ENCODE results near the gene MISP3.

MISP3 gene

GRCh38 chr19:14053500-14053899 is 19.1 kb upstream of the MISP3 start:
- DNase-seq (ENCODE audit: low spot score), result no peak

- no peak for DNase-seq (ENCODE audit: low spot score)
Observed at GRCh38 chr19:14054099-14054498, 18.5 kb upstream of the MISP3 start.

GRCh38 chr19:14054721-14055120 is 17.9 kb upstream of the MISP3 start:
- DNase-seq (ENCODE audit: low spot score), result no peak

- no peak for DNase-seq (ENCODE audit: low spot score)
Observed at GRCh38 chr19:14055396-14055795, 17.2 kb upstream of the MISP3 start.

- no peak for DNase-seq (ENCODE audit: low spot score)
Observed at GRCh38 chr19:14056069-14056666, 16.4 kb upstream of the MISP3 start.

- DNase-seq (ENCODE audit: low spot score), result no peak
Observed at GRCh38 chr19:14056741-14057356, 15.7 kb upstream of the MISP3 start.

GRCh38 chr19:14058182-14059092 is 14.1 kb upstream of the MISP3 start:
- no peak for DNase-seq (ENCODE audit: low spot score)

- DNase-seq (ENCODE audit: low spot score), result no peak
Observed at GRCh38 chr19:14059093-14059480, 13.5 kb upstream of the MISP3 start.

- DNase-seq (ENCODE audit: low spot score), result no peak
Observed at GRCh38 chr19:14059652-14060155, 12.9 kb upstream of the MISP3 start.

- no peak for DNase-seq (ENCODE audit: low spot score)
Observed at GRCh38 chr19:14061081-14061749, 11.4 kb upstream of the MISP3 start.

- no peak for DNase-seq (ENCODE audit: low spot score)
Observed at GRCh38 chr19:14061751-14062557, 10.6 kb upstream of the MISP3 start, which contains the start of gene PALM3. TSS of gene PALM3 (minus strand) at chr19:14062076. CDS start at chr19:14061980, 96 bp downstream.

- no peak for DNase-seq (ENCODE audit: low spot score)
Observed at GRCh38 chr19:14062558-14062855, 10.1 kb upstream of the MISP3 start.

- no peak for DNase-seq (ENCODE audit: low spot score)
Observed at GRCh38 chr19:14063105-14063504, 9.5 kb upstream of the MISP3 start.

GRCh38 chr19:14066134-14066533 is 6.5 kb upstream of the MISP3 start:
- no peak for DNase-seq (ENCODE audit: low spot score)

- no peak for DNase-seq (ENCODE audit: low spot score)
Observed at GRCh38 chr19:14070268-14071050, 2.1 kb upstream of the MISP3 start.

- peak; percentile 76 for DNase-seq (ENCODE audit: low spot score)
Observed at GRCh38 chr19:14073261-14073924, 807 bp downstream of the MISP3 start.

- DNase-seq (ENCODE audit: low spot score), result no peak
Observed at GRCh38 chr19:14073925-14074838, 1.6 kb downstream of the MISP3 start.

- DNase-seq (ENCODE audit: low spot score), result no peak
Observed at GRCh38 chr19:14078411-14078810, 5.8 kb downstream of the MISP3 start.

Data from NAMALWA (cell line).